MM.1S (cell line): ENCODE measurements around the gene RAB1B.

ENCODE experiments used
- DNase-seq: peaks from one replicate; pipeline ENCODE4 v3.0.0-alpha.2; 2015
- H2AFZ ChIP-seq: fragments of 300-600 bp; sonication (generic); 2 replicates; pipeline ENCODE4 v1.6.0; 2016; ENCODE audit warnings: antibody characterized with exemption, low read length
- H3F3A ChIP-seq: fragments of 300-600 bp; sonication (generic); 2 replicates; pipeline ENCODE4 v1.6.1; 2016; ENCODE audit warnings: mild to moderate bottlenecking, antibody characterized with exemption, low read length, moderate library complexity, mixed read lengths; ENCODE audit not compliant: insufficient read depth
- H3K27ac ChIP-seq: fragments of 300-600 bp; sonication (generic); 2 replicates; pipeline ENCODE4 v1.5.1; 2016; ENCODE audit warnings: mild to moderate bottlenecking, low read length
- H3K27me3 ChIP-seq: fragments of 300-600 bp; sonication (generic); replicated peaks from 2 replicates; pipeline ENCODE4 v1.6.0; 2016; ENCODE audit warnings: low read length; ENCODE audit not compliant: insufficient read depth
- H3K36me3 ChIP-seq: fragments of 300-600 bp; sonication (generic); replicated peaks from 2 replicates; pipeline ENCODE4 v1.6.1; 2016; ENCODE audit warnings: mild to moderate bottlenecking, low read length, mixed read lengths; ENCODE audit not compliant: insufficient read depth
- H3K4me1 ChIP-seq: fragments of 300-600 bp; sonication (generic); 2 replicates; pipeline ENCODE4 v1.6.1; 2016; ENCODE audit warnings: low read length, mixed read lengths
- H3K4me2 ChIP-seq: fragments of 300-600 bp; sonication (generic); 2 replicates; pipeline ENCODE4 v1.6.0; 2016; ENCODE audit warnings: low read depth, low read length
- H3K4me3 ChIP-seq: fragments of 300-600 bp; sonication (generic); 2 replicates; pipeline ENCODE4 v1.5.1; 2016; ENCODE audit warnings: low read length, mixed read lengths
- H3K79me2 ChIP-seq: fragments of 300-600 bp; sonication (generic); 2 replicates; pipeline ENCODE4 v1.6.1; 2016; ENCODE audit warnings: mixed run types, low read length, mixed read lengths
- H3K9ac ChIP-seq: fragments of 300-600 bp; sonication (generic); 2 replicates; pipeline ENCODE4 v1.6.1; 2016; ENCODE audit warnings: low read length, mixed read lengths
- H3K9me2 ChIP-seq: fragments of 300-600 bp; sonication (generic); replicated peaks from 2 replicates; pipeline ENCODE4 v1.6.1; 2016; ENCODE audit warnings: mild to moderate bottlenecking, low read length, mixed read lengths; ENCODE audit not compliant: insufficient read depth
- H3K9me3 ChIP-seq: fragments of 300-600 bp; sonication (generic); replicated peaks from 2 replicates; pipeline ENCODE4 v1.6.1; 2016; ENCODE audit warnings: mild to moderate bottlenecking, low read length, mixed read lengths; ENCODE audit not compliant: insufficient read depth
- H4K20me1 ChIP-seq: fragments of 300-600 bp; sonication (generic); 2 replicates; pipeline ENCODE4 v1.6.1; 2016; ENCODE audit warnings: mild to moderate bottlenecking, low read length, moderate library complexity, mixed read lengths; ENCODE audit not compliant: insufficient read depth
- CTCF ChIP-seq: fragments of 300-600 bp; sonication (generic); IDR thresholded peaks from 2 replicates; pipeline ENCODE4 v1.5.1; 2016; ENCODE audit warnings: antibody characterized with exemption, low read length, mixed read lengths
- EZH2 ChIP-seq: fragments of 300-600 bp; sonication (generic); optimal IDR thresholded peaks from 2 replicates; pipeline ENCODE3; 2017; ENCODE audit warnings: low read depth, mild to moderate bottlenecking, antibody characterized with exemption, low read length, mixed read lengths
- EZH2phosphoT487 ChIP-seq: fragments of 300-600 bp; sonication (generic); IDR thresholded peaks from 2 replicates; pipeline ENCODE4 v1.6.1; 2018; ENCODE audit warnings: antibody characterized with exemption, low read length

RAB1B gene

GRCh38 chr11:66264914-66265313 lies 3.5 kb upstream of the RAB1B start:
- Histone ChIP-seq H3K36me3 (no peaks in the 10 kb centered on the region), H3K4me1 (peaks cover 11% of the 10 kb centered on the region; the same call in 1 of the 2 replicates), H3F3A (peaks cover 12% of the 10 kb centered on the region; the same call in 1 of the 2 replicates), H3K9ac (no peak overlapping the region), H3K79me2 (peaks cover 17% of the 10 kb centered on the region), H3K27me3 (no peaks in the 10 kb centered on the region), H3K9me3 (no peaks in the 10 kb centered on the region), H2AFZ (no peak overlapping the region), H3K4me2 (no peak overlapping the region), H3K9me2 (no peaks in the 10 kb centered on the region), H4K20me1 (no peaks in the 10 kb centered on the region), H3K4me3 (no peak overlapping the region), H3K27ac (no peak overlapping the region)
- peak; percentile 34 for DNase-seq
- no peak for TF ChIP-seq EZH2
- TF ChIP-seq CTCF, result peak; percentile 44
- no peak for TF ChIP-seq EZH2phosphoT487

GRCh38 chr11:66265531-66266377 lies 2.7 kb upstream of the RAB1B start:
- no peak for TF ChIP-seq CTCF
- TF ChIP-seq EZH2phosphoT487, result no peak
- no peak for TF ChIP-seq EZH2
- peaks cover 12% of the 10 kb centered on the region; the same call in 1 of the 2 replicates for H3F3A ChIP-seq
- no peak for DNase-seq
- H3K9me3 ChIP-seq, result no peaks in the 10 kb centered on the region
- peaks cover 21% of the 10 kb centered on the region for H3K79me2 ChIP-seq
- no peaks in the 10 kb centered on the region for H3K9me2 ChIP-seq
- no peak overlapping the region for H2AFZ ChIP-seq
- no peak overlapping the region for H3K4me3 ChIP-seq
- no peaks in the 10 kb centered on the region for H4K20me1 ChIP-seq
- no peak overlapping the region for H3K4me2 ChIP-seq
- H3K27ac ChIP-seq, result no peak overlapping the region
- no peaks in the 10 kb centered on the region for H3K27me3 ChIP-seq
- no peaks in the 10 kb centered on the region for H3K36me3 ChIP-seq
- H3K9ac ChIP-seq, result no peak overlapping the region
- H3K4me1 ChIP-seq, result peaks cover 11% of the 10 kb centered on the region; the same call in 1 of the 2 replicates

GRCh38 chr11:66266378-66267038 lies 1.9 kb upstream of the RAB1B start:
- Histone ChIP-seq H3K4me2 (peak overlapping the region; percentile 94; the same call in 1 of the 2 replicates), H4K20me1 (no peaks in the 10 kb centered on the region), H3K9me2 (no peaks in the 10 kb centered on the region), H3K27me3 (no peaks in the 10 kb centered on the region), H3F3A (peaks cover 12% of the 10 kb centered on the region; the same call in 1 of the 2 replicates), H3K27ac (no peak overlapping the region), H3K4me3 (no peak overlapping the region), H3K9me3 (no peaks in the 10 kb centered on the region), H3K4me1 (peaks cover 11% of the 10 kb centered on the region; the same call in 1 of the 2 replicates), H3K79me2 (peaks cover 27% of the 10 kb centered on the region), H3K9ac (no peak overlapping the region; the same call in 1 of the 2 replicates), H3K36me3 (no peaks in the 10 kb centered on the region), H2AFZ (no peak overlapping the region)
- no peak for TF ChIP-seq EZH2phosphoT487
- no peak for TF ChIP-seq EZH2
- no peak for TF ChIP-seq CTCF
- no peak for DNase-seq
